HL-60 (cell line): Measurements from ENCODE around the gene PLCD1.

Source experiments
- GABPA ChIP-seq: IDR thresholded peaks from 2 replicates; pipeline ENCODE4 v1.6.1; 2012; ENCODE audit warnings: low read depth
- POLR2AphosphoS5 ChIP-seq: IDR thresholded peaks from 2 replicates; pipeline ENCODE4 v1.6.1; 2012; ENCODE audit warnings: low read depth
- TF ChIP-seq, protein P1 (sequence below): IDR thresholded peaks from one replicate; pipeline ENCODE4 v1.5.1; 2011; ENCODE audit warnings: low read length, control low read depth, inconsistent platforms; ENCODE audit not compliant: insufficient read depth

DNA sequence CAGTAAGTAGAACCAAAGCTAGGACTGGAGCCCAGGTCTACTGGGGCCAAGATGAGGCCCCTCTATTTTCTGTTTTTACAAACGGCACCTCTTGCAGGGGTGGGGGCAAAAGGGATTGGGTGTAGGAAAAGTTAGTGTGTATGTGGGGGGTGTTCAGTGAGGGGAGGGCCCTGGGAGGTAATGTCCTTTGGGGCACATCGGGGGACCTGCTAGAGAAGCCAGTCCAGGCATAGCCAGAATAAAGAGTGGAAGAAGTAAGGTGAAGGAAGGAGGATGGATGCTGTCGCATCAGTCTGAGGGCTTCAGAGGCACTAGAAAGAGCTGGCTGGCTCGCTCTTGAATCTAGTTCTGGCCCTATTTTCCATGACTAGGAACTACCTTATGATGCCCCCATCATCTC is 2.6 kb downstream of the PLCD1 start:
- TF ChIP-seq, protein P1, sequence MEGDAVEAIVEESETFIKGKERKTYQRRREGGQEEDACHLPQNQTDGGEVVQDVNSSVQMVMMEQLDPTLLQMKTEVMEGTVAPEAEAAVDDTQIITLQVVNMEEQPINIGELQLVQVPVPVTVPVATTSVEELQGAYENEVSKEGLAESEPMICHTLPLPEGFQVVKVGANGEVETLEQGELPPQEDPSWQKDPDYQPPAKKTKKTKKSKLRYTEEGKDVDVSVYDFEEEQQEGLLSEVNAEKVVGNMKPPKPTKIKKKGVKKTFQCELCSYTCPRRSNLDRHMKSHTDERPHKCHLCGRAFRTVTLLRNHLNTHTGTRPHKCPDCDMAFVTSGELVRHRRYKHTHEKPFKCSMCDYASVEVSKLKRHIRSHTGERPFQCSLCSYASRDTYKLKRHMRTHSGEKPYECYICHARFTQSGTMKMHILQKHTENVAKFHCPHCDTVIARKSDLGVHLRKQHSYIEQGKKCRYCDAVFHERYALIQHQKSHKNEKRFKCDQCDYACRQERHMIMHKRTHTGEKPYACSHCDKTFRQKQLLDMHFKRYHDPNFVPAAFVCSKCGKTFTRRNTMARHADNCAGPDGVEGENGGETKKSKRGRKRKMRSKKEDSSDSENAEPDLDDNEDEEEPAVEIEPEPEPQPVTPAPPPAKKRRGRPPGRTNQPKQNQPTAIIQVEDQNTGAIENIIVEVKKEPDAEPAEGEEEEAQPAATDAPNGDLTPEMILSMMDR, result no peak
- no peak for TF ChIP-seq POLR2AphosphoS5
- no peak for TF ChIP-seq GABPA
